ENCODE data around the gene UPF3A.
"Not testable (repeated sequence)": the region's sequence is repeated elsewhere in the genome, so short reads cannot be mapped to it uniquely, and the experiment has no call there.

UPF3A gene

GRCh38 chr13:114328595-114328994, 47.2 kb downstream of the UPF3A start:
- in situ Hi-C loops (cut with MboI; ENCODE audit: low sequenced_read_pairs): no loop called here

DNA sequence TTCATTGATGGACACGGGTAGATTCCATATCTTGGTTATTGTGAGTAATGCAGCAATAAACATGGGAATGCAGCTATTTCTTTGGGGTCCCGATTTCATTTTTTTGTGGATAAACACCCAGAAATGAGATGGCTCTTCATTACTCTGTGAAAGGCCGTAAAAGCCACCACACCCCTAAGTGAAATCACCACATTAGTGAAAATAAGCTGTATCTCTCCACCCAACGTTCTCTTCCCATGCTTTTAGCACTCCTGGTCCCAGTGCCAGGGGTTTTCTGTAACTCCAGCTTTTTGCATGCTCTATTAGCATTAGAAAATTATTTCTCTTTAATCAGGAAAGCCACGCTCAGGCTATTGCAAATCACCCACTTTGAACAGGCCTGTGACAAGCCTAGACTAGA, 48.7 kb downstream of the UPF3A start:
- in situ Hi-C loops (cut with MboI; ENCODE audit: low sequenced_read_pairs): no loop called here

GRCh38 chr13:114333881-114334280, 52.5 kb downstream of the UPF3A start:
- in situ Hi-C loops (cut with MboI; ENCODE audit: low sequenced_read_pairs): not testable (repeated sequence)

DNA sequence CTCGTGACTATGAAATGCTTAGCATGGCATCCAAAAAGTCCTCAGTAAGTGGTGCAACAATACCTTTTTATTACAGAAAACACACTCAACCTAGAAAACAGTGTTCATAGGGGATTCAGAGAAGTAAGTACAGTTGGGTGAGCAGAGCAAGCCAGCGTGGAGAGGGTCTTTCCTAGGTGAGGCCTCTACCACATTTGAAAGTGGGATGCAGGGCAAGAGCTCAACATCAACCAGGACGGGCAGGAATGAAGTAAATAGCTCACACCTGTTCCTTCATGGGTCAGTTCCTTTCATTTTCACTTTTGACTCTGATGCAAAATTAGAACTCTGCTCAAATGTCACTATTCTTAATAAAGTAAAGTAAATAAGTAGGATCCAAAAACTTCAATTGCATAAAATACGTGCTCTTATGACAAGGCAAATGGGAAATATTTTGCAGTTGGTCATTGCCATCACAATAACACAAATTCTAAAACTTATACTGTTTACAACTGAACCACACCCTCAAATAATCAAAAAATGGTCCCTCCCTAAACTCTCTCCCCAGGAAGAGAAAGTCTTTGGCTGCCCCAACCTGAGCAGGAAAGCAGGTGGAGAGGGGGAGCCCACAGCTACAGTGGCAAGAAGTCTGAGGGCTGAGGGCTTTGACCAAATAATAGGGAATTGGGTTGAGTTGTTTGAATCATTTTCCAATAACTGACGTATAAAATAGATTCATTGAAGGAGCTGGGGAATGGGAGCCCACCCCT, 53.1 kb downstream of the UPF3A start:
- in situ Hi-C loops (cut with MboI; ENCODE audit: low sequenced_read_pairs): no loop called here

GRCh38 chr13:114336457-114336856, 55.1 kb downstream of the UPF3A start:
- in situ Hi-C loops (cut with MboI; ENCODE audit: low sequenced_read_pairs): not testable (repeated sequence)

DNA sequence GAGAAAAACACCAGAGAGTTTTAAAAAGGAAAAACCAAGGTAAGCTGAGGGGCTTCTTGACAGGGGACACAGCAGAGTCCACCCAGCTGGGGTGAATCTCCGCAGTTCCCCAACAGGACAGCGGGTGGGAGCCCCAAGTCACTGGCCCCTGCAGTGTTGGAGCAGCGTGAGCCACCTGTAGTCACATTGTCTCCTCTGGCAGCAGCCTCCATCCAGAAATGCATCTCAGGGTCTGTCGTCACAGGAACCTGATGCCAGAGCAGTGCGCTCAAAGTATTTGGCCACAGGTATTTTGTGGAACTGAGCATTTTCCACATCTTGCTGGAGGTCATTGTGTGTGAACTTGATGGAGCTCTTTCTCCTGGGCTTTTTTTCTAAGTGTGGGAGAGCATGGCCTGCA, 57.6 kb downstream of the UPF3A start:
- in situ Hi-C loops (cut with MboI; ENCODE audit: low sequenced_read_pairs): no loop called here

- in situ Hi-C loops (cut with MboI; ENCODE audit: low sequenced_read_pairs): no loop called here
Measured at GRCh38 chr13:114339857-114340534, 58.6 kb downstream of the UPF3A start.

DNA sequence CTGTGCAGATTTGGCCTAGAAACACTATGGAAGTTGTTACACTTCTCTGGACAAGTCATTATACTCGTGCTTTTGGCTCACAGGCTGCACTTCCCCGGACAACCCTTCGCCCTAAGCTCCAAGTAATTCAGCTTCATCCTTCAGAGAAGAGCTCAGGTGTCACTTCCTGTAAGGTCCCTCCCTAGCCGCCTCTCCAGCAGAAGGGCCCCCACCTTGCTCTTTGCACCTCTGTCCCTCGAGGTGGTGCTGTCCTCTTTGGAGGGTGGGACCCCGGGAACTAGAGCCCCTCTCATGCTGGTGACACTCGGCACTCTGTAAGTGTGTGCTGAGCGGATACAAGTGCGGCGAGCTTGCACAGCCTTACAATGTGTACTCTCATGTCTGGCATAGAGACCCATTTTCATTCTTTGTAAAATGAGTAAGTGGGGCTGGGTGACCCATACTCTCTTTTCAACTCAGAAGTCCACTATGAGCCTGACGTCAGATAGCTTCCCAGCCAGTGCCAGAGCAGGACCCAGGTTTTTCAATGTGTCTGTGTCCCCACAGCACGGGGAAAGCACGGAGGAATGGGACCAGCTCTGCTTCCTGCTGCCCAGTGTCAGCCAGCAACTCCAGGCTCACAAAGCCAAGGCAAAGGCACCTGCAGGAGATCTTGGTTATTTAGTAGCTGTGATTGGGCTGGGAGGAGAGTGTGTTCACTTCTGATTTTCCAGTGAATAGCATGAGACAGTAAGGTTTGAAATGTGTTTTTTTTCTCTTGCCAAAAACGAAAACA, 59.8 kb downstream of the UPF3A start:
- in situ Hi-C loops (cut with MboI; ENCODE audit: low sequenced_read_pairs): no loop called here

GRCh38 chr13:114347256-114347655, 65.9 kb downstream of the UPF3A start:
- in situ Hi-C loops (cut with MboI; ENCODE audit: low sequenced_read_pairs): not testable (repeated sequence)

DNA sequence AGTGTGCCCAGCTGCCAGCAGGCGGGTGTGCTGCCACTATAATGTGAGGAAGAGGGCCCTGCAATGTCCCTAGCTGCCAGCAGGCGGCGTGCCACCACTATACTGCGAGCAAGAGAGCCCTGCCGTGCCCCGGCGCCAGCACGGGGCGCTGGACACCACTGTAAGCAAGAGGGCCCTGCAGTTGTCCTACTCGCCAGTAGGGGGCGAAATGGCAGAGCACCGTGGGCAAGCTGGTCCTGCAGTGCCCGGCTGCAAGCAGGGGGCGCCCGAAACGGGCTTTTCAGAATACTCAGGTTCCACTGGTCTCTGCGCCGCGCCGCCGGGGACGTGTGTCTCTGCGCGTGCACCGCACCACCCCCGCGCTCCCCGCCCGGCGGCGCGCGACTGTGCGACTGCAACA, 71.4 kb downstream of the UPF3A start:
- in situ Hi-C loops (cut with MboI; ENCODE audit: low sequenced_read_pairs): not testable (repeated sequence)

- in situ Hi-C loops (cut with MboI; ENCODE audit: low sequenced_read_pairs): not testable (repeated sequence)
Measured at GRCh38 chr13:114353382-114353781, 72.0 kb downstream of the UPF3A start.

Measured in hTERT RPE-1 (cell line).